HepG2 (cell line): ENCODE data around the gene MEIOC. TPM values are rescaled to one million over a fixed set of nuclear protein-coding genes. Genes with fewer than 3 reads are reported as not detected.

ENCODE experiments used
- ARNT ChIP-seq: fragments of 450-650 bp; IDR thresholded peaks from 2 replicates; pipeline ENCODE4 v1.6.1; 2017
- EEA1 ChIP-seq: sonication (generic); formaldehyde crosslinking; IDR thresholded peaks from 2 replicates; pipeline ENCODE4 v1.5.1; 2020; ENCODE audit warnings: mild to moderate bottlenecking, missing genetic modification reagents, borderline replicate concordance
- GFI1 ChIP-seq: sonication (generic); formaldehyde crosslinking; IDR thresholded peaks from 2 replicates; pipeline ENCODE4 v1.5.0; 2020; ENCODE audit warnings: missing genetic modification reagents, mild to moderate bottlenecking, borderline replicate concordance
- HIVEP1 ChIP-seq: sonication (generic); formaldehyde crosslinking; IDR thresholded peaks from 2 replicates; pipeline ENCODE4 v1.4.0; 2020; ENCODE audit warnings: mild to moderate bottlenecking, missing genetic modification reagents
- HMG20A ChIP-seq: IDR thresholded peaks from 2 replicates; pipeline ENCODE4 v1.6.1; 2016; ENCODE audit warnings: borderline replicate concordance
- MATR3 ChIP-seq: sonication (generic); formaldehyde crosslinking; IDR thresholded peaks from 2 replicates; pipeline ENCODE4 v1.4.0; 2020; ENCODE audit warnings: missing genetic modification reagents
- ZNF460 ChIP-seq: sonication (generic); formaldehyde crosslinking; IDR thresholded peaks from 2 replicates; pipeline ENCODE4 v1.5.1; 2020; ENCODE audit warnings: missing genetic modification reagents, mild to moderate bottlenecking, borderline replicate concordance
- ZNF567 ChIP-seq: sonication (generic); formaldehyde crosslinking; IDR thresholded peaks from 2 replicates; pipeline ENCODE4 v1.8.1; 2023; ENCODE audit warnings: mild to moderate bottlenecking, missing genetic modification reagents, borderline replicate concordance
- ZNF589 ChIP-seq: sonication (generic); formaldehyde crosslinking; conservative IDR thresholded peaks from 2 replicates; pipeline ENCODE4 v1.8.0; 2022; ENCODE audit warnings: mild to moderate bottlenecking, moderate library complexity, missing genetic modification reagents
- polyA plus RNA-seq, 8 experiments: library from polyadenylated mRNA; depleted of rRNA in 3 of 8; stranded (reverse) in 7 of 8; unstranded in 1 of 8; fragments of >200 nt; fragmentation: Illumina TruSeq in 4 of 8; extraction: Trizol in 4 of 8; gene quantifications; 2 replicates each; pipeline versions ENCODE4 v1.2.1 to v1.2.3, GENCODE V29; 2011 to 2016; ENCODE audit warnings: low read depth in 4 of 8, missing spikeins in 1 of 8, mixed read lengths in 1 of 8; ENCODE audit not compliant: insufficient read depth in 1 of 8
- total RNA-seq, 5 experiments: library from RNA; depleted of rRNA; stranded (reverse); fragments of >200 nt; fragmentation: Illumina TruSeq; extraction: Trizol; gene quantifications; 2 replicates each; pipeline ENCODE4 v1.2.3, GENCODE V29; 2016; ENCODE audit warnings: low read depth in 1 of 5
- TF ChIP-seq, protein P1 (sequence below): sonication (generic); formaldehyde crosslinking; IDR thresholded peaks from 2 replicates; pipeline ENCODE4 v1.4.0; 2020; ENCODE audit warnings: missing genetic modification reagents
- TF ChIP-seq, protein P2 (sequence below): sonication (generic); formaldehyde crosslinking; IDR thresholded peaks from 2 replicates; pipeline ENCODE4 v1.8.0; 2022; ENCODE audit warnings: mild to moderate bottlenecking, missing genetic modification reagents, moderate library complexity
- TF ChIP-seq, protein P3 (sequence below): sonication (generic); formaldehyde crosslinking; IDR thresholded peaks from 2 replicates; pipeline ENCODE4 v1.5.1; 2020; ENCODE audit warnings: mild to moderate bottlenecking, moderate library complexity, missing genetic modification reagents

The MEIOC gene
- total and polyA plus RNA-seq, 2 of the 13 experiments (the other 11 are each of a cell fraction or from before 2014, with no cell fraction given): 0.04 to 0.15 TPM

DNA sequence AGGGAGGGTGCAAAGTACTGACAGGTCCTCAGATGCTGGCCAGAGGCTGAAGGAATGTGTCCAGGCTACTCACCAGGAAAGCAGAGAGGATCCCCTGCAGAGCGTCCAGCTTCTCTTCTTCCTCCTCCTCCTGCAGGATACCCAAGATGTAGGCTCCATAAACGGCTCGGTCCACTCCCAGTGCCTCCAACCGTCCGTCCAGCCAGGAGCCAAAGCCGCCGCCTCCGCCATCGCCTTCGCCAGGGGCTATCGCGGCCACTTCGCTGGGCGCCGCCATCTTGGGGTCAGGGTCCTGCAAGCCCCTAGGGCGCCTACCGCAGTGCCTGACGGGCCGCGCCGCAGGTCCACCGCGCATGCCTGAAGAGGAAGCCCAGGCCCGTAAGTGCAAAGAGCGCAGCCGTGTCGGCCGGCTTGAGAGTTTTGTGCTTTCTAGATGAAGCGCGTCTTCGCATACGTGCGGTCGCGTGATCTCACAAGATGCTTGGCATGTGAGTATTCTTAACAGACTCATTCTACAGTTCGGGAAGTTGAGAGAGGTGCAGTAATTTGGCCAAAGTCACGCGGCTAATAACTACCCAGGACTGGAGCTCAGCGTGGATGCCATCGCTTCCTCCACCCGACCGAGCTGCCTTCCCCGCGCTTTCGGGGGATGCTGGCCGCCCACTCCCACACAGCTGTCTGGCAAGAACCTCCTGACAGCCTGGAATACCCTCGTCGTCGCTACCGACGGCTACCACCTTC lies 33.4 kb downstream of the MEIOC start, which contains the start of gene CCDC43 (continued):
- TF ChIP-seq ZNF460 (peak; percentile 15; the same call in 1 of the 2 replicates), MATR3 (no peak), ZNF589 (CRISPR knock-in tag) (no peak), ARNT (no peak), EEA1 (CRISPR knock-in tag) (no peak), HIVEP1 (CRISPR knock-in tag) (peak; percentile 90), ZNF567 (peak; percentile 99), GFI1 (CRISPR knock-in tag) (0 out of 2 replicates have a peak, but pooled peaks have one; percentile 56), HMG20A (peak; percentile 39)
- TF ChIP-seq, protein P1, sequence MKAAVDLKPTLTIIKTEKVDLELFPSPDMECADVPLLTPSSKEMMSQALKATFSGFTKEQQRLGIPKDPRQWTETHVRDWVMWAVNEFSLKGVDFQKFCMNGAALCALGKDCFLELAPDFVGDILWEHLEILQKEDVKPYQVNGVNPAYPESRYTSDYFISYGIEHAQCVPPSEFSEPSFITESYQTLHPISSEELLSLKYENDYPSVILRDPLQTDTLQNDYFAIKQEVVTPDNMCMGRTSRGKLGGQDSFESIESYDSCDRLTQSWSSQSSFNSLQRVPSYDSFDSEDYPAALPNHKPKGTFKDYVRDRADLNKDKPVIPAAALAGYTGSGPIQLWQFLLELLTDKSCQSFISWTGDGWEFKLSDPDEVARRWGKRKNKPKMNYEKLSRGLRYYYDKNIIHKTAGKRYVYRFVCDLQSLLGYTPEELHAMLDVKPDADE (CRISPR knock-in tag): peak; percentile 21; the same call in 1 of the 2 replicates
- TF ChIP-seq, protein P2, sequence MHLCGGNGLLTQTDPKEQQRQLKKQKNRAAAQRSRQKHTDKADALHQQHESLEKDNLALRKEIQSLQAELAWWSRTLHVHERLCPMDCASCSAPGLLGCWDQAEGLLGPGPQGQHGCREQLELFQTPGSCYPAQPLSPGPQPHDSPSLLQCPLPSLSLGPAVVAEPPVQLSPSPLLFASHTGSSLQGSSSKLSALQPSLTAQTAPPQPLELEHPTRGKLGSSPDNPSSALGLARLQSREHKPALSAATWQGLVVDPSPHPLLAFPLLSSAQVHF (CRISPR knock-in tag): peak; percentile 72; the same call in 1 of the 2 replicates
- TF ChIP-seq, protein P3, sequence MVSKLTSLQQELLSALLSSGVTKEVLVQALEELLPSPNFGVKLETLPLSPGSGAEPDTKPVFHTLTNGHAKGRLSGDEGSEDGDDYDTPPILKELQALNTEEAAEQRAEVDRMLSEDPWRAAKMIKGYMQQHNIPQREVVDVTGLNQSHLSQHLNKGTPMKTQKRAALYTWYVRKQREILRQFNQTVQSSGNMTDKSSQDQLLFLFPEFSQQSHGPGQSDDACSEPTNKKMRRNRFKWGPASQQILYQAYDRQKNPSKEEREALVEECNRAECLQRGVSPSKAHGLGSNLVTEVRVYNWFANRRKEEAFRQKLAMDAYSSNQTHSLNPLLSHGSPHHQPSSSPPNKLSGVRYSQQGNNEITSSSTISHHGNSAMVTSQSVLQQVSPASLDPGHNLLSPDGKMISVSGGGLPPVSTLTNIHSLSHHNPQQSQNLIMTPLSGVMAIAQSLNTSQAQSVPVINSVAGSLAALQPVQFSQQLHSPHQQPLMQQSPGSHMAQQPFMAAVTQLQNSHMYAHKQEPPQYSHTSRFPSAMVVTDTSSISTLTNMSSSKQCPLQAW (CRISPR knock-in tag): peak; percentile 88
